ENCODE measurements around the gene SPATA7. TPM values are rescaled to one million over a fixed set of nuclear protein-coding genes. Genes with fewer than 3 reads are reported as not detected.

Gene SPATA7
- total RNA-seq, 4 donors from 2014 or later: 2.8 to 15.7 (median 10.8) TPM

DNA sequence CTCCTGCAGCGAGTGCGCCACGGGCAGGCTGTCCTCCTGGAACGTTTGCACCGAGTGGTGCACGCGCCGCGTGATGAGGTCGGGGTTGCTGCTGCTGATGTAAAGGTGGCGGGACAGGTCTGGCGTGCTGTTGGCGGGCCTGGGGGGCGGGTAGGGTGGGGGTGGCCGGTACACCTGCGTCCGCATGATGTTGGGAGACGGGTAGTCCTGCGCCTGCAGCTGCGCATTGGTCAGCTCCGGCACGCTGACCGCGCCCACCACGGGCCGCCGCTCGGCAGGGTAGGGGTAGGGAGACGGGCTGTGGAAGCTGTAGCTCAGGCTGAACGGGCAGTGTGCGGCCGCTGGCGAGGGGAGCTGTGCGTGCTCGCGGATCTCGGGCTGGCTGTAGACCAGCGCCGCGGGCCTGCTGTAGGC, 94.1 kb downstream of the SPATA7 start:
- Histone ChIP-seq H3K27ac (no peak overlapping the region), H3K4me1 (no peaks in the 10 kb centered on the region), H3K9me3 (no peaks in the 10 kb centered on the region), H3K27me3 (no peaks in the 10 kb centered on the region), H3K36me3 (peaks cover 0 to 20% (median 5%) of the 10 kb centered on the region in 4 donors), H3K4me3 (no peak overlapping the region)
- in situ Hi-C loops (cut with MboI; ENCODE audit: low pct_ligation_motif_present in 1 of 4, low pct_unique_long_range_greater_than_20kb in 1 of 4, low sequenced_read_pairs in 3 of 4): loop anchor here in 1 of 4 donors (25.0 kb wide), 1 partner anchor 533 kb away; no protein-coding TSS in a partner anchor
- intact Hi-C loops (cut with DNase I; ENCODE audit: low total_unique reads): no loop called here
- WGBS, 2 donors (ENCODE audit: low coverage in 1 of 2): 96% methylated on average over 36 of the region's 40 CpGs; no CpG with 5 or more reads in 1 of the 2 donors
- TF ChIP-seq POLR2A (IDR thresholded peaks at IDR 0.05) (no peak), EP300 (IDR thresholded peaks at IDR 0.05; ENCODE audit: low read depth) (no peak), POLR2AphosphoS5 (IDR thresholded peaks at IDR 0.05) (no peak)
- TF ChIP-seq, protein P1, sequence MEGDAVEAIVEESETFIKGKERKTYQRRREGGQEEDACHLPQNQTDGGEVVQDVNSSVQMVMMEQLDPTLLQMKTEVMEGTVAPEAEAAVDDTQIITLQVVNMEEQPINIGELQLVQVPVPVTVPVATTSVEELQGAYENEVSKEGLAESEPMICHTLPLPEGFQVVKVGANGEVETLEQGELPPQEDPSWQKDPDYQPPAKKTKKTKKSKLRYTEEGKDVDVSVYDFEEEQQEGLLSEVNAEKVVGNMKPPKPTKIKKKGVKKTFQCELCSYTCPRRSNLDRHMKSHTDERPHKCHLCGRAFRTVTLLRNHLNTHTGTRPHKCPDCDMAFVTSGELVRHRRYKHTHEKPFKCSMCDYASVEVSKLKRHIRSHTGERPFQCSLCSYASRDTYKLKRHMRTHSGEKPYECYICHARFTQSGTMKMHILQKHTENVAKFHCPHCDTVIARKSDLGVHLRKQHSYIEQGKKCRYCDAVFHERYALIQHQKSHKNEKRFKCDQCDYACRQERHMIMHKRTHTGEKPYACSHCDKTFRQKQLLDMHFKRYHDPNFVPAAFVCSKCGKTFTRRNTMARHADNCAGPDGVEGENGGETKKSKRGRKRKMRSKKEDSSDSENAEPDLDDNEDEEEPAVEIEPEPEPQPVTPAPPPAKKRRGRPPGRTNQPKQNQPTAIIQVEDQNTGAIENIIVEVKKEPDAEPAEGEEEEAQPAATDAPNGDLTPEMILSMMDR (IDR thresholded peaks at IDR 0.05): no peak
- DNase-seq: no peak

DNA sequence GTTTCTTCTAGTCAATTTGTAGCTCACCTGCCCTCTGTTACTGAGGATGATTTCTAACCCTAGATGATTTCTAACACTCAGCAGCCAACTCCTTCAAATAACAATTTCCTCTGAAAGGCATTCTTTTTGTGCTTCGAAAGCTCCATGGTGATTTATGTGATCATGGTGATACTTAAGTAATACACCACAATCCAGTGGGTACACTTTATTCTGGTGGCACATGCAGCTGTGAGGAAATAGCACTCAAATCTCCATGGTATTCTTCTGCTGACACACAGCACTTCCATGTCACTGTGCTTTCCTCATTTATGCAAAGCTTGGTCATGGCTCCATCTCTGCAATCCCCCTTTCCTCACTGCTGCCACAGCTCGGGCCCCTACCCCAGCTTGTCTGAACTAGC, 95.6 kb downstream of the SPATA7 start:
- Histone ChIP-seq H3K27ac (no peak overlapping the region), H3K36me3 (peaks cover 0 to 20% (median 6%) of the 10 kb centered on the region in 4 donors), H3K4me3 (no peak overlapping the region), H3K9me3 (no peaks in the 10 kb centered on the region), H3K27me3 (no peaks in the 10 kb centered on the region), H3K4me1 (no peaks in the 10 kb centered on the region)
- in situ Hi-C loops (cut with MboI; ENCODE audit: low pct_ligation_motif_present in 1 of 4, low pct_unique_long_range_greater_than_20kb in 1 of 4, low sequenced_read_pairs in 3 of 4) (loop anchor here in 1 of 4 donors (25.0 kb wide), 1 partner anchor 531 kb away; no protein-coding TSS in a partner anchor), intact Hi-C loops (cut with DNase I; ENCODE audit: low total_unique reads) (no loop called here)
- 83 to 88% methylated on average over 2 of the region's 2 CpGs for WGBS, 2 donors (ENCODE audit: low coverage in 1 of 2)
- TF ChIP-seq POLR2AphosphoS5 (IDR thresholded peaks at IDR 0.05): no peak
- TF ChIP-seq EP300 (IDR thresholded peaks at IDR 0.05; ENCODE audit: low read depth): no peak
- no peak for TF ChIP-seq POLR2A (IDR thresholded peaks at IDR 0.05)
- TF ChIP-seq, protein P1 (IDR thresholded peaks at IDR 0.05): no peak
- DNase-seq: no peak

DNA sequence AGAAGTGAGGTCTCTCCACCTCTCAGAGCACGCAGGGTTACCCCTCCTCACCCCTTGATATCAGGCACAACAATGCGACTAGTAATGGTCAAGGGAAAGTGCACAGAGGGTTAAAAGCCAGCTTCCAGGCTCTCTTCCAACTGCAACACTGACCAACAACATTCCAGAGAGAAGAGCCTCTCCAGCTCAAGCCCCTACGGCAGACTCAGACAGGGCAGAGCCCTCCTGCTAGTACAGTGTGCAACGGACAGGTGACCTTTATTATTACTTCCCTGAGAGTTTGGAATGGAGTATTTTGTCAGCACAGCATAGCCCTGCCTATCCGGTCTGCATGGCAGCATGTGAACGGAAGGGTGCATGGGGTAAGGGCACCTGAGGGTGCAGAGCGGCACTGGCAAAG, 96.3 kb downstream of the SPATA7 start:
- DNase-seq: no peak
- Histone ChIP-seq H3K27me3 (no peaks in the 10 kb centered on the region), H3K36me3 (peaks cover 0 to 24% (median 6%) of the 10 kb centered on the region in 4 donors), H3K4me3 (no peak overlapping the region), H3K9me3 (no peaks in the 10 kb centered on the region), H3K27ac (no peak overlapping the region), H3K4me1 (no peaks in the 10 kb centered on the region)
- intact Hi-C loops (cut with DNase I; ENCODE audit: low total_unique reads): no loop called here
- WGBS, 2 donors (ENCODE audit: low coverage in 1 of 2): 72% methylated on average over 7 of the region's 7 CpGs; no CpG with 5 or more reads in 1 of the 2 donors
- in situ Hi-C loops (cut with MboI; ENCODE audit: low pct_ligation_motif_present in 1 of 4, low pct_unique_long_range_greater_than_20kb in 1 of 4, low sequenced_read_pairs in 3 of 4): loop anchor here in 1 of 4 donors (25.0 kb wide), 1 partner anchor 531 kb away; no protein-coding TSS in a partner anchor
- TF ChIP-seq POLR2AphosphoS5 (IDR thresholded peaks at IDR 0.05) (no peak), POLR2A (IDR thresholded peaks at IDR 0.05) (no peak), EP300 (IDR thresholded peaks at IDR 0.05; ENCODE audit: low read depth) (no peak)
- TF ChIP-seq, protein P1 (IDR thresholded peaks at IDR 0.05): no peak

DNA sequence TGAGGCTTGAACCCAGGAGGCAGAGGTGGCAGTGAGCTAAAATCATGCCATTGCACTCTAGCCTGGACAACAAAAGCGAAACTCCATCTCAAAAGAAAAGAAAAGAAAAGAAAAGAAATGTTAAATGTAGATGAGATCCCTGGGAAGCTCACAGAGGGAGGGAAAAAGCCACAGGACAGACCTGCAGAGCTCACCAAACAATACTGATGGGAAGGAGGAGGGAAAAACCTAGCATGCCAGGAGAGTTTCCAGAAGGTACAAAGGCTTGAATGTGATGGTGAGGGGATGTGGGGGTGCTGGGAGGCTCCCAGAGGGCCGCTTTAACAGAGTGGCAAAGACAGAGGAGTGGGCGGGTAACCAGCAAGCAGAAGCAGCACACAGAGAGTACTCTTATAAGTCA, 97.1 kb downstream of the SPATA7 start:
- in situ Hi-C loops (cut with MboI; ENCODE audit: low pct_ligation_motif_present in 1 of 4, low pct_unique_long_range_greater_than_20kb in 1 of 4, low sequenced_read_pairs in 3 of 4): loop anchor here in 1 of 4 donors (25.0 kb wide), 1 partner anchor 530 kb away; no protein-coding TSS in a partner anchor
- Histone ChIP-seq H3K36me3 (peaks cover 0 to 24% (median 6%) of the 10 kb centered on the region in 4 donors), H3K4me1 (no peaks in the 10 kb centered on the region), H3K27me3 (no peaks in the 10 kb centered on the region), H3K4me3 (no peak overlapping the region), H3K9me3 (no peaks in the 10 kb centered on the region), H3K27ac (no peak overlapping the region)
- TF ChIP-seq POLR2AphosphoS5 (IDR thresholded peaks at IDR 0.05) (no peak), POLR2A (IDR thresholded peaks at IDR 0.05) (no peak), EP300 (IDR thresholded peaks at IDR 0.05; ENCODE audit: low read depth) (no peak)
- TF ChIP-seq, protein P1 (IDR thresholded peaks at IDR 0.05): no peak
- intact Hi-C loops (cut with DNase I; ENCODE audit: low total_unique reads): no loop called here
- WGBS, 2 donors (ENCODE audit: low coverage in 1 of 2): 88 to 100% methylated on average over 1 to 3 of the region's 3 CpGs
- DNase-seq: no peak

Other genes starting within 250 kb of the SPATA7 start
- gene KCNK10, start 62.4 kb upstream of the SPATA7 start, total RNA-seq: 1 to 10 TPM; 2.2 to 7.4 (median 3.2) TPM
- 10 to 100 TPM; 27.8 to 38.5 (median 28.9) TPM for gene PTPN21, start 169.3 kb downstream of the SPATA7 start, total RNA-seq
- 100 to 1,000 TPM in 1 of 4 donors, 10 to 100 TPM in 3; 29.9 to 103 (median 81.0) TPM for gene ZC3H14, start 177.4 kb downstream of the SPATA7 start, total RNA-seq

Measured in transverse colon (tissue), 4 donors.